Body of pancreas (tissue), 4 donors: ENCODE measurements around the gene ITPRIPL2. TPM values are rescaled to one million over a fixed set of nuclear protein-coding genes. Genes with fewer than 3 reads are reported as not detected.

ENCODE experiments used
- ATAC-seq: fragments of 150-250 bp; one replicate; pipeline ENCODE4 v1.9.1; 2016
- DNase-seq, 4 donors: peaks; one replicate each; pipeline ENCODE4 v3.0.0-alpha.2; 2019
- H3K27ac ChIP-seq, 4 donors: fragments of 200-600 bp; sonication (generic); 1 replicate in 3 of 4; 2 replicates in 1 of 4; pipeline versions ENCODE4 v1.5.1 to v1.6.1; 2016 to 2019; ENCODE audit warnings: mild to moderate bottlenecking in 1 of 4, mixed read lengths in 1 of 4, moderate library complexity in 1 of 4
- H3K27me3 ChIP-seq, 2 donors: fragments of 200-600 bp; sonication (generic); one replicate each; pipeline ENCODE4 v1.6.0; 2016; ENCODE audit warnings: mild to moderate bottlenecking in 1 of 2
- H3K36me3 ChIP-seq, 2 donors: fragments of 200-600 bp; sonication (generic); replicated peaks in 1 of 2; 2 replicates each; pipeline ENCODE4 v1.5.1; 2016; ENCODE audit warnings: low read depth in 2 of 2; ENCODE audit not compliant: insufficient read depth in 1 of 2
- H3K4me1 ChIP-seq: fragments of 200-600 bp; sonication (generic); one replicate; pipeline ENCODE4 v1.6.0; 2016
- H3K4me3 ChIP-seq, 2 donors: fragments of 200-600 bp; sonication (generic); 1 replicate in 1 of 2; 2 replicates in 1 of 2; pipeline ENCODE4 v1.5.1; 2016 to 2019
- H3K9me3 ChIP-seq, 3 donors: fragments of 200-600 bp; sonication (generic); 1 replicate in 2 of 3; 2 replicates in 1 of 3; pipeline ENCODE4 v1.5.1; 2016
- POLR2A ChIP-seq, 3 donors: fragments of 450-650 bp; IDR thresholded peaks; one replicate each; pipeline ENCODE4 v1.6.1; 2016; ENCODE audit warnings: antibody characterized with exemption in 3 of 3, mild to moderate bottlenecking in 2 of 3
- WGBS, 2 donors: methylation state at CpG; one replicate each; pipeline ENCODE4 v1.1.5; 2017; 5-methylcytosine and 5-hydroxymethylcytosine counted together
- intact Hi-C: fragments of 100-400 bp; cut with DNase I; formaldehyde crosslinking; loops from one replicate; pipeline ENCODE4 v1.15.1; 2023
- total RNA-seq, 2 donors: library from RNA; depleted of rRNA; stranded (reverse); fragments of >200 nt; gene quantifications; one replicate each; pipeline ENCODE4 v1.1.0, GENCODE V29; 2016
- TF ChIP-seq, protein P1 (sequence below), 7 experiments: fragments of 450-650 bp in 4 of 7; fragments of 200-600 bp in 3 of 7; sonication (generic) in 3 of 7; IDR thresholded peaks; one replicate each; pipeline ENCODE4 v1.5.1; 2016 to 2019; ENCODE audit warnings: antibody characterized with exemption in 7 of 7

ITPRIPL2 gene
- total RNA-seq, 2 donors from 2014 or later = 22.7 to 35.5 TPM

DNA sequence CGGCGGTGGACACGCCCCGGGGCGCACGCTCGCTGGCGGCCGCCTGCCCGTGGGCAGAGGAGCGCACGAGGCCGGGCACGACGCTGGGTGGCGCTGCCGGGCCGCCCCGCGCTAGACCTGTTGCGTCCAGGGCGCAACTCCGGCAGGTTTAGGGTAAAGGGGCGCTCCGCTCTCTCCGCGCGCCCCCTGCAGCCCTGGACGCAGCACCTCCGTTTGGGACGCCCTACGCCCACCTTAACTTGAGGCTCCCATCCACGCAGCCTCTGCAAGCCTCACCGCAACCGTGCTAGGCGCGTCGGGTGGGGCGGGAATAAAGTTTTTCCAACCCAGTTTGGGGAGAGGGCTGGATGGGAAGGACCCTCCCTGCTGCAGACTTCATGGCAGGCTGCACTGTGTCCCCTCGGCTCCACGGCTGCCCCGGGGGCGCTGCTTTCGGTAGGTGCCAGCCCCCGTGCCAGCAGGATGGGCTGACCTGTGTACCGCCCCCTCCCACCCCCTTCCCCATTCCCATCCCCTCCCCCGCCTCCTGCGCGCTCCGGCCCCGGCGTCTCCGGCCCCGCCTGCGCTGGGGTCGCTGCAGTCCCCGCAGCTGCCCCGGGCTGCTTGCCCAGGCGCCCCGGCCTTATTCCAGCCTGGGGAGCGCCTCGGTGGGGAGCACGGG is 54.1 kb downstream of the ITPRIPL2 start, which contains the start of gene SYT17:
Gene SYT17, plus strand, starts transcription at position 531 of the 661 bp plus-strand sequence. CDS start 407 bp downstream, outside the sequence.
- peak; percentile 91 for ATAC-seq
- peak within 1 kb of the TSS; percentile 13 to 53 for H3K4me3 ChIP-seq
- 1% methylated on average over 18 to 48 of the region's 63 CpGs for WGBS, 2 donors
- H3K27ac ChIP-seq = peak within 1 kb of the TSS in 1 of 4 donors; percentile 25
- no peaks in the 10 kb centered on the region for H3K9me3 ChIP-seq
- no peak for TF ChIP-seq POLR2A (IDR thresholded peaks at IDR 0.05)
- TF ChIP-seq, protein P1, sequence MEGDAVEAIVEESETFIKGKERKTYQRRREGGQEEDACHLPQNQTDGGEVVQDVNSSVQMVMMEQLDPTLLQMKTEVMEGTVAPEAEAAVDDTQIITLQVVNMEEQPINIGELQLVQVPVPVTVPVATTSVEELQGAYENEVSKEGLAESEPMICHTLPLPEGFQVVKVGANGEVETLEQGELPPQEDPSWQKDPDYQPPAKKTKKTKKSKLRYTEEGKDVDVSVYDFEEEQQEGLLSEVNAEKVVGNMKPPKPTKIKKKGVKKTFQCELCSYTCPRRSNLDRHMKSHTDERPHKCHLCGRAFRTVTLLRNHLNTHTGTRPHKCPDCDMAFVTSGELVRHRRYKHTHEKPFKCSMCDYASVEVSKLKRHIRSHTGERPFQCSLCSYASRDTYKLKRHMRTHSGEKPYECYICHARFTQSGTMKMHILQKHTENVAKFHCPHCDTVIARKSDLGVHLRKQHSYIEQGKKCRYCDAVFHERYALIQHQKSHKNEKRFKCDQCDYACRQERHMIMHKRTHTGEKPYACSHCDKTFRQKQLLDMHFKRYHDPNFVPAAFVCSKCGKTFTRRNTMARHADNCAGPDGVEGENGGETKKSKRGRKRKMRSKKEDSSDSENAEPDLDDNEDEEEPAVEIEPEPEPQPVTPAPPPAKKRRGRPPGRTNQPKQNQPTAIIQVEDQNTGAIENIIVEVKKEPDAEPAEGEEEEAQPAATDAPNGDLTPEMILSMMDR (IDR thresholded peaks at IDR 0.05) = peak; percentile 31 to 84 (median 53)
- intact Hi-C loops = loop anchor here (10.0 kb wide), 1 partner anchor 207 kb away; no protein-coding TSS in a partner anchor
- H3K27me3 ChIP-seq = no peaks in the 10 kb centered on the region
- peak; percentile 59 to 76 (median 70) for DNase-seq
- no peaks in the 10 kb centered on the region for H3K36me3 ChIP-seq
- H3K4me1 ChIP-seq = peaks cover 19% of the 10 kb centered on the region

DNA sequence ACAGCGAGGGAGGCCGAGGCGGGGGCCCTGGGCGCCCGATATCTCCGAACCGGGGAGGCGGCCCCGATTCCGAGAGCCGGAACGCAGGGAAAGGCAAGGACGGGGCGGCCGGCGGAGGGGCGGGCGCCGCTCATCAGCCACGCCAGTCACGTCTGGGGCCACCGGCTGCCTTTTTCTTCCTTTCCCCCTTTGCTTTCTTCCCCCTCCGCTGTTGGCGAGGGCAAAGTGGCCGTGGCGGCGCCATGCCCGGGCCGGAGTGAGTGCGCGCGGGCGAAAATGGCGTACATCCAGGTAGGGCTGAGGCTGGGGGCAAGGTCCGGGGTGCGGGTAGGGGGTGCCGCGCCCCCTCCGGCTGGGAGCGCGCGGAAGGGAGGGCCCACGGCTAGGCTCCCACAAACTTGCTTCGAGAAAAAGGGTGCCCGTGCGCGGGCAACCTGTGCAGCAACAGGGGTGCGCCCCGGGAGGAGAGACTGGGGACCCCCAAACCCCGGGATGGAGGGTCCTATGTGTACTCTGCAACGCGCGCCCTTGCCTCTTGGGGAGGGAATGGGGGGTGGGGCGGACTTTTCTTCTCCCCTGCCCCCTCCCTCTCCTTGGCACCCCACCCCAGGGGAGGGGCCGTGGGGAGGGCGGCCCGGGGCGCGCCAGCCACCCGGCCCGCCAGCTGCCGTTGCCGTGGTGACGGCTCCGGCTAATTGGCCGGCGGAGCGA is 54.8 kb downstream of the ITPRIPL2 start:
- DNase-seq (peak; percentile 21 to 61 (median 55)), ATAC-seq (peak; percentile 25)
- no peaks in the 10 kb centered on the region for H3K27me3 ChIP-seq
- TF ChIP-seq, protein P1 (IDR thresholded peaks at IDR 0.05) = no peak
- TF ChIP-seq POLR2A (IDR thresholded peaks at IDR 0.05) = no peak
- peak overlapping the region in 1 of 4 donors; percentile 25 for H3K27ac ChIP-seq
- H3K4me1 ChIP-seq = peaks cover 19% of the 10 kb centered on the region
- H3K9me3 ChIP-seq = no peaks in the 10 kb centered on the region
- WGBS, 2 donors = 0 to 1% methylated on average over 15 to 55 of the region's 68 CpGs
- intact Hi-C loops = loop anchor here (10.0 kb wide), 1 partner anchor 206 kb away; no protein-coding TSS in a partner anchor
- peak overlapping the region; percentile 13 to 53 for H3K4me3 ChIP-seq
- no peaks in the 10 kb centered on the region for H3K36me3 ChIP-seq

DNA sequence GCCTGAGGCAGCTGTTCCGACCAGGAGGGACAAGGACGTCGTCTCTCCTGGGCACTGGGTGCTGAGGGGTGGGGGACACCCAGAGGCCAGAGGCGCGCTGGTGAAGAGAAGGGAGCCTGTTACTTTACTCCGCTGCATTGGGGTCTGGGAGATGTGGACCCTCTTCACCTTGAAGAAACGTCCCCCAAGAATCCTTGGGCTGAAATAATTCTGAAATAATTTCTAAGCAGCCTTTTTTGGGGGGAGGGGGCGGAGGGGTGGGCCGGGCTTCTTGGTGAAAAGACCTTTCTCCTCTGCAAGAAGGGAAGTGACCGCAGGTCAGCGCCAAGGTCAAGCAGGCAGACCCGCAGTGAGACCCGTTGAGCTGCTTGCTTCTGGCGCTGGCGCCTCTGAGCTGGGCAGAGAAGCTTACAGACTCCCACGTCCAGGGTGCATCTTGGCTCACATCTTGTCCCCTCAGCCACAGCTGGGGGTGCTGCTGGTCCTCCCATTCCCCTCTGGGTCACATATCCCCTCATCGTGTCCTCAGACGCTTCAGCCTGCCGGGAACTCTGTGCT is 55.4 kb downstream of the ITPRIPL2 start:
- Histone ChIP-seq H3K4me1 (peaks cover 19% of the 10 kb centered on the region), H3K27ac (no peak overlapping the region), H3K36me3 (no peaks in the 10 kb centered on the region), H3K4me3 (peak overlapping the region in 1 of 2 donors; percentile 53), H3K9me3 (no peaks in the 10 kb centered on the region), H3K27me3 (no peaks in the 10 kb centered on the region)
- intact Hi-C loops = loop anchor here (10.0 kb wide), 1 partner anchor 206 kb away; no protein-coding TSS in a partner anchor
- WGBS, 2 donors = 15 to 24% methylated on average over 16 to 19 of the region's 19 CpGs
- DNase-seq (no peak), ATAC-seq (peak; percentile 47)
- TF ChIP-seq, protein P1 (IDR thresholded peaks at IDR 0.05) = no peak
- no peak for TF ChIP-seq POLR2A (IDR thresholded peaks at IDR 0.05)

DNA sequence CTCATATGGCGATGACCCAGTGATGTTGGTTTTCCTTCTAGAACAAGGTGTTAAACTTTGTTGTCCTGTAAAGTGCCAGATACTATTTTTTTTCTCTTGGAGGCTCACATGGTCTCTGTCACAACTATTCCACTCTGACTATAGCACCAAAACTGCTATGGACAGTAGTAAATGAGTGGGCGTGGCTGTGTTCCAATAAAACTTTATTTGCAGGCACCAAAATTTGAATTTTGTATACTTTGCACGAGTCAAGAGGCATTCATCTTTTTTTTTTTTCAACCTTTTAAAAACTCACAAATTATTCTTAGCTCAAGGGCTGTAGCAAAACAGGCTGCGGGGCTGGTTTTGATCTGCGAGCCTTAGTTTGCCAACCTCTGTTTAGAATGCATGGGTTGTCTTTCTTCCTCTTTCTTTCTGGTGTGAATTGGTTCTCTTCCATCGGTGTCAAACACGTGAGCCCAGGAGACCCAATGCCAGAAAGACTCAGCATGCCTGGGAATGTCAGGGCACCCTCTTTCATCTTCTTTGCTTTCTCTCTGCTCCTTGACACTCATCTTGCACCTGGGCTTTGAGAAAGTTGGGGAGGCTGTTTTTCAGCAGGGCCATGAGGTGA is 56.4 kb downstream of the ITPRIPL2 start:
- Histone ChIP-seq H3K4me3 (no peak overlapping the region), H3K27ac (no peak overlapping the region), H3K4me1 (peaks cover 19% of the 10 kb centered on the region), H3K27me3 (no peaks in the 10 kb centered on the region), H3K36me3 (no peaks in the 10 kb centered on the region), H3K9me3 (no peaks in the 10 kb centered on the region)
- ATAC-seq = no peak
- WGBS, 2 donors = 67 to 76% methylated on average over 7 of the region's 7 CpGs
- DNase-seq = no peak
- intact Hi-C loops = no loop called here
- TF ChIP-seq POLR2A (IDR thresholded peaks at IDR 0.05) = no peak
- TF ChIP-seq, protein P1 (IDR thresholded peaks at IDR 0.05) = no peak

Other genes starting within 250 kb of the ITPRIPL2 start
- 10 to 100 TPM; 50.3 to 59.3 TPM for gene SMG1, start 187.6 kb upstream of the ITPRIPL2 start, total RNA-seq
- gene TMC7, start 130.0 kb upstream of the ITPRIPL2 start, total RNA-seq = under 1 TPM; 0.33 to 0.78 TPM
- 1 to 10 TPM; 8.6 to 9.1 TPM for gene COQ7, start 46.4 kb upstream of the ITPRIPL2 start, total RNA-seq
- 1 to 10 TPM; 3.9 to 9.2 TPM for gene SYT17, start 54.3 kb downstream of the ITPRIPL2 start, total RNA-seq
- gene CLEC19A, start 171.8 kb downstream of the ITPRIPL2 start, total RNA-seq = not detected